T-helper 22 cell (primary cell): Measurements from ENCODE around the gene PLEKHG4B.
"Not testable (repeated sequence)": the region's sequence is repeated elsewhere in the genome, so short reads cannot be mapped to it uniquely, and the experiment has no call there.

Source experiments
- DNase-seq: peaks from one replicate; pipeline ENCODE4 v3.0.0-alpha.2; 2020; ENCODE audit warnings: low read depth

Gene PLEKHG4B

GRCh38 chr5:233426-233825 is 141.5 kb downstream of the PLEKHG4B start:
- not testable (repeated sequence) for DNase-seq

- no peak for DNase-seq
Observed at GRCh38 chr5:234450-234849, 142.5 kb downstream of the PLEKHG4B start.

GRCh38 chr5:235527-235926 is 143.6 kb downstream of the PLEKHG4B start:
- not testable (repeated sequence) for DNase-seq

GRCh38 chr5:237931-238330 is 146.0 kb downstream of the PLEKHG4B start:
- not testable (repeated sequence) for DNase-seq
